H1 (cell line): ENCODE results near the gene NEK3. TPM values are rescaled to one million over a fixed set of nuclear protein-coding genes. Genes with fewer than 3 reads are reported as not detected.

Experiments
- NRF1 ChIP-seq: IDR thresholded peaks from 2 replicates; pipeline ENCODE4 v1.6.1; 2011; ENCODE audit warnings: mild to moderate bottlenecking, low read depth, low read length, improper control_type of control experiment
- RBBP5 ChIP-seq: IDR thresholded peaks from 2 replicates; pipeline ENCODE4 v1.7.1; 2012; ENCODE audit warnings: low read depth, mild to moderate bottlenecking, inconsistent platforms, low read length, moderate library complexity, borderline replicate concordance
- polyA plus RNA-seq, 7 experiments: library from polyadenylated mRNA; depleted of rRNA in 3 of 7; stranded (reverse) in 5 of 7; unstranded in 2 of 7; fragments of >200 nt in 5 of 7; fragments of 200-250 nt in 2 of 7; gene quantifications; 1 replicate in 5 of 7; 2 replicates in 1 of 7; 4 replicates in 1 of 7; pipeline versions ENCODE4 v1.2.1 to v1.2.3, GENCODE V29; 2011 to 2013; ENCODE audit warnings: missing spikeins in 2 of 7, mixed read lengths in 2 of 7
- total RNA-seq: library from RNA; stranded (reverse); fragmentation: NEBNext Ultra II Directional; extraction: Animal tissue kit (Norgen Biotek cat#: 25700); gene quantifications from 2 replicates; pipeline ENCODE4 v1.2.1, GENCODE V29; 2021
- TF ChIP-seq, protein P1 (sequence below): fragments of 300-600 bp; sonication (generic); IDR thresholded peaks from 2 replicates; pipeline ENCODE4 v1.7.1; 2012; ENCODE audit warnings: low read length, moderate library complexity, mild to moderate bottlenecking, inconsistent platforms; ENCODE audit not compliant: insufficient replicate concordance

NEK3 gene
- total and polyA plus RNA-seq, 2 of the 8 experiments (the other 6 are each of a cell fraction or from before 2014, with no cell fraction given): 11.4 to 26.0 TPM

- TF ChIP-seq, protein P1, sequence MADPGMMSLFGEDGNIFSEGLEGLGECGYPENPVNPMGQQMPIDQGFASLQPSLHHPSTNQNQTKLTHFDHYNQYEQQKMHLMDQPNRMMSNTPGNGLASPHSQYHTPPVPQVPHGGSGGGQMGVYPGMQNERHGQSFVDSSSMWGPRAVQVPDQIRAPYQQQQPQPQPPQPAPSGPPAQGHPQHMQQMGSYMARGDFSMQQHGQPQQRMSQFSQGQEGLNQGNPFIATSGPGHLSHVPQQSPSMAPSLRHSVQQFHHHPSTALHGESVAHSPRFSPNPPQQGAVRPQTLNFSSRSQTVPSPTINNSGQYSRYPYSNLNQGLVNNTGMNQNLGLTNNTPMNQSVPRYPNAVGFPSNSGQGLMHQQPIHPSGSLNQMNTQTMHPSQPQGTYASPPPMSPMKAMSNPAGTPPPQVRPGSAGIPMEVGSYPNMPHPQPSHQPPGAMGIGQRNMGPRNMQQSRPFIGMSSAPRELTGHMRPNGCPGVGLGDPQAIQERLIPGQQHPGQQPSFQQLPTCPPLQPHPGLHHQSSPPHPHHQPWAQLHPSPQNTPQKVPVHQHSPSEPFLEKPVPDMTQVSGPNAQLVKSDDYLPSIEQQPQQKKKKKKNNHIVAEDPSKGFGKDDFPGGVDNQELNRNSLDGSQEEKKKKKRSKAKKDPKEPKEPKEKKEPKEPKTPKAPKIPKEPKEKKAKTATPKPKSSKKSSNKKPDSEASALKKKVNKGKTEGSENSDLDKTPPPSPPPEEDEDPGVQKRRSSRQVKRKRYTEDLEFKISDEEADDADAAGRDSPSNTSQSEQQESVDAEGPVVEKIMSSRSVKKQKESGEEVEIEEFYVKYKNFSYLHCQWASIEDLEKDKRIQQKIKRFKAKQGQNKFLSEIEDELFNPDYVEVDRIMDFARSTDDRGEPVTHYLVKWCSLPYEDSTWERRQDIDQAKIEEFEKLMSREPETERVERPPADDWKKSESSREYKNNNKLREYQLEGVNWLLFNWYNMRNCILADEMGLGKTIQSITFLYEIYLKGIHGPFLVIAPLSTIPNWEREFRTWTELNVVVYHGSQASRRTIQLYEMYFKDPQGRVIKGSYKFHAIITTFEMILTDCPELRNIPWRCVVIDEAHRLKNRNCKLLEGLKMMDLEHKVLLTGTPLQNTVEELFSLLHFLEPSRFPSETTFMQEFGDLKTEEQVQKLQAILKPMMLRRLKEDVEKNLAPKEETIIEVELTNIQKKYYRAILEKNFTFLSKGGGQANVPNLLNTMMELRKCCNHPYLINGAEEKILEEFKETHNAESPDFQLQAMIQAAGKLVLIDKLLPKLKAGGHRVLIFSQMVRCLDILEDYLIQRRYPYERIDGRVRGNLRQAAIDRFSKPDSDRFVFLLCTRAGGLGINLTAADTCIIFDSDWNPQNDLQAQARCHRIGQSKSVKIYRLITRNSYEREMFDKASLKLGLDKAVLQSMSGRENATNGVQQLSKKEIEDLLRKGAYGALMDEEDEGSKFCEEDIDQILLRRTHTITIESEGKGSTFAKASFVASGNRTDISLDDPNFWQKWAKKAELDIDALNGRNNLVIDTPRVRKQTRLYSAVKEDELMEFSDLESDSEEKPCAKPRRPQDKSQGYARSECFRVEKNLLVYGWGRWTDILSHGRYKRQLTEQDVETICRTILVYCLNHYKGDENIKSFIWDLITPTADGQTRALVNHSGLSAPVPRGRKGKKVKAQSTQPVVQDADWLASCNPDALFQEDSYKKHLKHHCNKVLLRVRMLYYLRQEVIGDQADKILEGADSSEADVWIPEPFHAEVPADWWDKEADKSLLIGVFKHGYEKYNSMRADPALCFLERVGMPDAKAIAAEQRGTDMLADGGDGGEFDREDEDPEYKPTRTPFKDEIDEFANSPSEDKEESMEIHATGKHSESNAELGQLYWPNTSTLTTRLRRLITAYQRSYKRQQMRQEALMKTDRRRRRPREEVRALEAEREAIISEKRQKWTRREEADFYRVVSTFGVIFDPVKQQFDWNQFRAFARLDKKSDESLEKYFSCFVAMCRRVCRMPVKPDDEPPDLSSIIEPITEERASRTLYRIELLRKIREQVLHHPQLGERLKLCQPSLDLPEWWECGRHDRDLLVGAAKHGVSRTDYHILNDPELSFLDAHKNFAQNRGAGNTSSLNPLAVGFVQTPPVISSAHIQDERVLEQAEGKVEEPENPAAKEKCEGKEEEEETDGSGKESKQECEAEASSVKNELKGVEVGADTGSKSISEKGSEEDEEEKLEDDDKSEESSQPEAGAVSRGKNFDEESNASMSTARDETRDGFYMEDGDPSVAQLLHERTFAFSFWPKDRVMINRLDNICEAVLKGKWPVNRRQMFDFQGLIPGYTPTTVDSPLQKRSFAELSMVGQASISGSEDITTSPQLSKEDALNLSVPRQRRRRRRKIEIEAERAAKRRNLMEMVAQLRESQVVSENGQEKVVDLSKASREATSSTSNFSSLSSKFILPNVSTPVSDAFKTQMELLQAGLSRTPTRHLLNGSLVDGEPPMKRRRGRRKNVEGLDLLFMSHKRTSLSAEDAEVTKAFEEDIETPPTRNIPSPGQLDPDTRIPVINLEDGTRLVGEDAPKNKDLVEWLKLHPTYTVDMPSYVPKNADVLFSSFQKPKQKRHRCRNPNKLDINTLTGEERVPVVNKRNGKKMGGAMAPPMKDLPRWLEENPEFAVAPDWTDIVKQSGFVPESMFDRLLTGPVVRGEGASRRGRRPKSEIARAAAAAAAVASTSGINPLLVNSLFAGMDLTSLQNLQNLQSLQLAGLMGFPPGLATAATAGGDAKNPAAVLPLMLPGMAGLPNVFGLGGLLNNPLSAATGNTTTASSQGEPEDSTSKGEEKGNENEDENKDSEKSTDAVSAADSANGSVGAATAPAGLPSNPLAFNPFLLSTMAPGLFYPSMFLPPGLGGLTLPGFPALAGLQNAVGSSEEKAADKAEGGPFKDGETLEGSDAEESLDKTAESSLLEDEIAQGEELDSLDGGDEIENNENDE: no peak
- TF ChIP-seq NRF1: no peak
- no peak for TF ChIP-seq RBBP5
Observed at GRCh38 chr13:52104624-52105023, 54.8 kb downstream of the NEK3 start (continued).
